Brain pericyte (primary cell): Measurements from ENCODE around the gene TMCC3.

Experiments used
- DNase-seq: peaks from one replicate; pipeline ENCODE4 v3.0.0-alpha.2; 2012; ENCODE audit warnings: low read depth, low spot score

The TMCC3 gene

GRCh38 chr12:94532490-94533422 lies 117.6 kb downstream of the TMCC3 start:
- DNase-seq: no peak

- no peak for DNase-seq
These were observed 119.1 kb downstream of the TMCC3 start for GRCh38 chr12:94531196-94531720.

- no peak for DNase-seq
These were observed 124.4 kb downstream of the TMCC3 start for GRCh38 chr12:94525951-94526350.
